Measurements from ENCODE around the gene TPD52L1. TPM values are rescaled to one million over a fixed set of nuclear protein-coding genes. Genes with fewer than 3 reads are reported as not detected.

The TPD52L1 gene
- total and polyA plus RNA-seq, 2 donors (not counting 3 experiments of a cell fraction or from before 2014, with no cell fraction given) = 0.29 to 0.37 TPM

DNA sequence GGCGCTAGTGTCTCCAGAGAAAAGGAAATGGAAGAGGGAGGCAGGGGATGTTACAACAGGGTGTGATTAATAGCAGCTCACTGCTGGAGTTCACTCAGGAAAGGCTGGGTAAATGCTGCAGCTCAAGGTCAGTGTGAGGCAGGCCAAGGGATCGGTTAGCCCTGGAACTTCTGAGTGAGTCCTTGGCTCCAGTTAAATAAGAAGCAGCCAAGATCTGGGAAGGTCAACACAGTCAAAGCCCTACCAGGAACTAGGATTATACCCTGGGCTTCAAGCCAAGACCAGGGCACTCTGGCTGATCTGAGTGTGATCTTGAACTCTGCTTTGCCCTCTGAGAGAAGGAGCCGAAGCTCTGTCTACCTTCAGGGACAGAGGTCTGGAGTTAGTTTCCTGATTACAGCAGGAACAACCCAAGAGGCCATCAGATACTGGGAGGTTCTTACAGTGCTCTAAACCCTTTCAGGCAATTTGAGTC lies 44.3 kb downstream of the TPD52L1 start:
- Histone ChIP-seq H3K9me1 (replicated peaks; ENCODE audit: control insufficient read depth, extremely low read depth, insufficient read depth, low read length) (no peaks in the 10 kb centered on the region), H3K79me2 (ENCODE audit: control insufficient read depth, insufficient read depth, low read length) (no peaks in the 10 kb centered on the region), H3K27ac (ENCODE audit: insufficient read depth, low read depth, low read length) (no peak overlapping the region), H3K9me3 (replicated peaks; ENCODE audit: control insufficient read depth, insufficient read depth, low read length) (no peaks in the 10 kb centered on the region), H2AFZ (ENCODE audit: low read depth, low read length) (no peak overlapping the region), H3K4me2 (ENCODE audit: insufficient read depth, low read length) (no peak overlapping the region), H3K27me3 (ENCODE audit: control insufficient read depth in 2 of 2, insufficient read depth in 2 of 2, low read length in 2 of 2) (no peaks in the 10 kb centered on the region), H3K9ac (replicated peaks; ENCODE audit: extremely low read depth, insufficient read depth, low read length) (no peak overlapping the region), H3K36me3 (ENCODE audit: control insufficient read depth in 2 of 2, extremely low read depth in 1 of 2, insufficient read depth in 2 of 2, low read length in 2 of 2) (no peaks in the 10 kb centered on the region), H3K4me1 (ENCODE audit: control insufficient read depth, extremely low read depth, insufficient read depth, low read length) (peaks cover 17% of the 10 kb centered on the region), H3K4me3 (replicated peaks in 1 of 3; ENCODE audit: insufficient read depth in 1 of 3, low read depth in 1 of 3, low read length in 3 of 3) (no peak overlapping the region), H4K20me1 (replicated peaks; ENCODE audit: control insufficient read depth, extremely low read depth, insufficient read depth, low read length) (no peaks in the 10 kb centered on the region)
- dilution Hi-C loops (cut with MboI; ENCODE audit: extremely low pct_ligation_motif_present, low sequenced_read_pairs) = no loop called here
- ChIA-PET CTCF (interaction anchor here (1.0 to 2.3 kb wide), 3 partner anchors 11 to 327 kb away, joined by 3 to 10 read pairs (median 3); partner anchors contain the start of gene TPD52L1), POLR2A (no interaction called here)
- intact Hi-C loops (cut with micrococcal nuclease) = no loop called here
- no peak for FAIRE-seq
- TF ChIP-seq GATA2 (IDR thresholded peaks at IDR 0.05; ENCODE audit: insufficient read depth, insufficient read length, low read depth, low read length) = peak; percentile 48
- TF ChIP-seq EZH2 (IDR thresholded peaks at IDR 0.05; ENCODE audit: borderline replicate concordance, low read depth, low read length, severe bottlenecking) = no peak
- peak; percentile 34 for TF ChIP-seq FOS (IDR thresholded peaks at IDR 0.05; ENCODE audit: borderline replicate concordance, insufficient read depth, low read length)
- TF ChIP-seq, protein P1, sequence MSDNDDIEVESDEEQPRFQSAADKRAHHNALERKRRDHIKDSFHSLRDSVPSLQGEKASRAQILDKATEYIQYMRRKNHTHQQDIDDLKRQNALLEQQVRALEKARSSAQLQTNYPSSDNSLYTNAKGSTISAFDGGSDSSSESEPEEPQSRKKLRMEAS (IDR thresholded peaks at IDR 0.05; ENCODE audit: insufficient read depth, insufficient read length) = no peak
- peak; percentile 62 for DNase-seq (ENCODE audit: low read depth, low spot score)
- no TSS peak for BruUV-seq (replicated peaks)

DNA sequence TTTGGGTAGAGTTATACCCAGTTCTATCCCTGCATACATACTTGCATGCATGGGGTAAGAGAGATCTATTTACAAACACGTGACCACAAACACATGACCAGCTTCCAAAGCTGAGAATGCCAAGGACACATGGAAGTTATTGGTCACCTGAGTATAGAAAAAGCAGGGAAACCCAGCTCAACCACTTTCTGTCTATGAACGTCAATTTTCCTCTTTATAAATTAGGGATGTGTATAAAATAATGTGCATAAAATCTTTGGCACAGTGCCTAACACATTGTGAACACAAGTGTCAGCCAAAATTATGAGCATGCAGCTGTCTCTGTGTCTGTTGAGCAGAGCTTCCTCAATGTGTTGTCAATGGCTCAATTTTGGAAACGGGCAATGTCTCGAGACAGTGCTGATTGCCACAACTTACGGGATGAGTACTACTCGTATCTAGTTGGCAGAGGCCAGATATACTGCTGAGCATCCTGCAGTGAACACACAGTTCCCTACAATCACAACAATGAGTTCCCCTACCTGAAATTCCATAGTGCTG lies 44.9 kb downstream of the TPD52L1 start:
- TF ChIP-seq GATA2 (IDR thresholded peaks at IDR 0.05; ENCODE audit: insufficient read depth, insufficient read length, low read depth, low read length) = no peak
- Histone ChIP-seq H3K9me3 (replicated peaks; ENCODE audit: control insufficient read depth, insufficient read depth, low read length) (no peaks in the 10 kb centered on the region), H4K20me1 (replicated peaks; ENCODE audit: control insufficient read depth, extremely low read depth, insufficient read depth, low read length) (no peaks in the 10 kb centered on the region), H3K9me1 (replicated peaks; ENCODE audit: control insufficient read depth, extremely low read depth, insufficient read depth, low read length) (no peaks in the 10 kb centered on the region), H3K27me3 (ENCODE audit: control insufficient read depth in 2 of 2, insufficient read depth in 2 of 2, low read length in 2 of 2) (no peaks in the 10 kb centered on the region), H2AFZ (ENCODE audit: low read depth, low read length) (no peak overlapping the region), H3K79me2 (ENCODE audit: control insufficient read depth, insufficient read depth, low read length) (no peaks in the 10 kb centered on the region), H3K36me3 (ENCODE audit: control insufficient read depth in 2 of 2, extremely low read depth in 1 of 2, insufficient read depth in 2 of 2, low read length in 2 of 2) (no peaks in the 10 kb centered on the region), H3K9ac (replicated peaks; ENCODE audit: extremely low read depth, insufficient read depth, low read length) (no peak overlapping the region), H3K27ac (ENCODE audit: insufficient read depth, low read depth, low read length) (no peak overlapping the region), H3K4me2 (ENCODE audit: insufficient read depth, low read length) (no peak overlapping the region), H3K4me3 (replicated peaks in 1 of 3; ENCODE audit: insufficient read depth in 1 of 3, low read depth in 1 of 3, low read length in 3 of 3) (no peak overlapping the region), H3K4me1 (ENCODE audit: control insufficient read depth, extremely low read depth, insufficient read depth, low read length) (peaks cover 17% of the 10 kb centered on the region)
- BruUV-seq (replicated peaks) = no TSS peak
- FAIRE-seq (no peak), DNase-seq (ENCODE audit: low read depth, low spot score) (no peak)
- dilution Hi-C loops (cut with MboI; ENCODE audit: extremely low pct_ligation_motif_present, low sequenced_read_pairs) (no loop called here), intact Hi-C loops (cut with micrococcal nuclease) (no loop called here)
- ChIA-PET CTCF (interaction anchor here (1.0 to 2.3 kb wide), 4 partner anchors 11 to 328 kb away, joined by 3 to 10 read pairs (median 3); partner anchors contain the start of gene TPD52L1), POLR2A (no interaction called here)

Measured in endothelial cell of umbilical vein (primary cell).